GM12873 (cell line): Measurements from ENCODE around the gene CD2.

ENCODE experiments used
- CTCF ChIP-seq: IDR thresholded peaks from 2 replicates; pipeline ENCODE4 v1.5.1; 2012; ENCODE audit warnings: low read depth, mild to moderate bottlenecking, moderate library complexity, low read length, control low read depth; ENCODE audit not compliant: insufficient read depth; ENCODE audit errors: missing control alignments

Gene CD2

DNA sequence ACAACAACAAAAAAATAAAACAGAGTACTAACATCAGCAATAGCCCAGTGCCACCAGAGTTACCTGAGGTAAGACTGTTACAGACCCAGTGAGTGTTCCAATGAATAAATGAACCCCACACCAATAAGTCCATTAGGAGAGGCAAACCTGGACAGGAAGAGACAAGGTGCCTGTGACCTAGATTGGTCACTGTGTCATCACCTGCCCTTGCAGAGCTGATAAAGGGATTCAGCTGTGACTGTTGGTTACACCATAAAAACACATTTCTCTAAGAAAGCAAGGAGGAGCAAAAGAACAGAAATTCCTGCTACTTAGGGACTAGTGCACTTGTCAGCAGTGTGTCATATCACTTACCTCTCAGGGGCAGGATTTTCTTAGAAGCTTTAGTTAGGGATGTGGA lies 37.5 kb downstream of the CD2 start:
- no peak for TF ChIP-seq CTCF

DNA sequence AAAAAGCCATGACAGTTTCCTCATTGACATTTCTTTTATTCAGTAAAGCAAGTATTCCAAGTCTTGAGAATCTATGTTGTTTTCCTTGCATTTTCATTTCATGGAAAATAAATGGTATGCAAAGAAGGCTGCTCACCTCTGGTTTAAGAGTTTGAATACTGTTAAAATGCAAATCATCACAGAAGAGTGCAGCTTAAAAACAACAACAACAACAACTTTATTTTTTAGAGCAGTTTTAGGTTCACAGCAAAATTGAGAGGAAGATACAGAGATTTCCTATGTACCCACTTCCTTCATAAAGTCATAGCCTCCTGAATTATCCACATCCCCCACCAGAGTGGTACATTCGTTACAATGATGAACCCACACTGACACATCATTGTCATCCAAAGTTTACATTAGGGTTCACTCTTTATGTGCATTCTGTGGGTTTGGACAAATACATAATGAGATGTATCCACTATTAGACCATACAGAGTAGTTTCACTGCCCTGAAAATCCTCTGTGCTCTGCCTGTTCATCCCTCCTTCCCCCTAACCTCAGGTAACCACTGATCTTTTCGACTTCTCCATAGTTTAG lies 39.2 kb downstream of the CD2 start:
- TF ChIP-seq CTCF = no peak

DNA sequence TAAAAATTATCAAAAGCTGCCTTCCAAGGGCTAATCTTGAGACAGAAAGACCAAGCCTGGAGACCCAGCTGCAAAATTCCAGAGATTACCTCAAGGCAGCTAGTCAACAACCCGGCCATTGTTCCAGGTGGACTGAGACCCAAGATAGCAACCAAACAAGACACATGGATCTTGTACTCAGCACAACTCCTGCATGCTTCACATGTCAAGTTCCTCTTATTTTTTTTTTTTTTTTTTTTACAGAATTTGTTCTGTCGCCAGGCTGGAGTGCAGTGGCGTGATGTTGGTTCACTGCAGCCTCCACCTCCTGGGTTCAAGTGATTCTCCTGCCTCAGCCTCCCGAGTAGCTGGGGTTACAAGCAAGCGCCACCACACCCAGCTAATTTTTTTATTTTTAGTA lies 40.1 kb downstream of the CD2 start:
- TF ChIP-seq CTCF = no peak

DNA sequence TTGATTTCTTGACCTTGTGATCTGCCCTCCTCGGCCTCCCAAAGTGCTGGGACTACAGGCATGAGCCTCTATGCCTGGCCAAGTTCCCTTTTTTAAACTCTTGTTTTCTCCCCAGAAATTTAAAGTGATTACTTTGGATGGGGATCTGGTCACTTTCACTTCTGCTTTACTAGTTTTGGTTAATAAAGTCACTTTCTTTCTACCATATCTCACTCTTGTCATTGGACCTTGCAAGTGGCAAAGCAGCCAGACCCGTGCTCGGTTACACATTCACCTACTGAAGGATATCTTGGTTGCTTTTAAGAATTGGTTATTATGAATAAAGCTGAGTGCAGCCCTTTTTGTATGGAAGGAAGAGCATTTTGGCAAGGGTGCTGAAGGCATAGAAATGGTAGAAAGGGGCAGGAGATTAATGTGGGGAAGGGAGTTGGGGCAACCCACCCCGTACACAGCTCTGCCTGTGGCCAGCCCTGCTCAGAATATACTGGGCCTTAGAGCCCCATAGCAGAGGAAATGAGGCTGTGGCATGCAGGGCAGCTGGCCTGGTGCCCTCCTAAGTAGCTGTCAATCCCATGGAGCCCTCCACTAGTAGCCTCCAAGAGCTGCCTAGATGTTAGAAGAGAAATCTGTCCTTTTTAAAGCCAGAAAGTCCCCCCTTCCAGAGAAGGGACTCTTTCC lies 40.7 kb downstream of the CD2 start:
- no peak for TF ChIP-seq CTCF

DNA sequence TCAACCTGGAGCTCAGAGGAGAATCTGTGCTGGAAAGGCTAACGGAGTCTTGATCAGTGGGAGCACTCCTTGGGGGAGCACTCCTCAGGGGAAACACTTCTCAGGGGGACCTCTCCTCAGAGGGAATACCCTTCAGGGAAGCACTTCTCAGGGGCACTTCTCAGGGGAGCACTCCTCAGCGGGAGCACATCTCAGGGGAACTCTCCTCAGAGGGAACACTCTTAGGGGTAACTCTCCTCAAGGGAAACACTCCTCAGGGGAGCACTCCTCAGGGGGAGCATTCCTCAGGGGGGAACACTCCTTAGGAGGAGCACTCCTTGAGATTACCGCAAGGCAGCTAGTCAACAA lies 41.2 kb downstream of the CD2 start:
- TF ChIP-seq CTCF = no peak

DNA sequence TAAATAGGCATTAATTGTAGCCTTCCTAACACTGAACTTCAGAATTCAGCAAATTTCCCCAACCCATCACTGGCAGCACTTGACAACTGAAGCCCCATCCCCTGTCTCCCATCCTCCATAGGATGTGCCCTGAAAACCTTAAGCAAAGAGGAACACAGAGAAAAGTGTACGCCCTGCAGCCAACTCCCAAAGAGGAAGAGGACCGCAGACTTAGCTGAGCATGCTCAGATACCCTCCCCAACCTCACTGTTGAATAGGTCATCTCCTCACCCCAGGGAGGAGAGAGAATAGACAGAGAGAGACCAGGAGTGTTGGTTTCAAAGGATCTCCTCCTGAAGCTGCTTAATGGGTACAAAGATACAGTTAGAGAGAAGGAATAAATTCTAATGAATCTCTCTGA lies 50.5 kb downstream of the CD2 start:
- TF ChIP-seq CTCF = no peak

DNA sequence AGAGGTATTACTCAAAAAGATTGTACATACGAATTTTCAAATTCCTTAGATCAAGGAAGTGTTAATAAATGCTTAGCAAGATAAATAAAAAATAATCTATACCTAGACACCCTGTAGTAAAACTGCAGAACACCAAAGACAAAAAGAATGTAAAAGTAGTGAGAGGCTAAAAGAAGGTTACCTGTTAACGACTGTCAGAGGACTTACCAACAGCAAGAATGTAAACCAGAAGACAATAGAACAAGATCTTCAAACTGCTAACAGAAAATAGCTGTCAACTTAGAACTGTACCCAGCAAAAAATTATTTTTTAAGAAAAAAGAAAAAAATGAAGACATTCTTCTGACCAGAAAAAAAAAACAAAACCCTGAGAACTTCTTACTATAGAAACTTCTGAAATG lies 51.2 kb downstream of the CD2 start:
- no peak for TF ChIP-seq CTCF
